Panc1 (cell line): ENCODE measurements around the gene KREMEN2. TPM values are rescaled to one million over a fixed set of nuclear protein-coding genes. Genes with fewer than 3 reads are reported as not detected.

ENCODE experiments used
- ATAC-seq: fragments of 200-7000 bp; cut with Tn5 transposase; 2 replicates; pipeline ENCODE4 v1.9.1; 2020; ENCODE audit warnings: mild to moderate bottlenecking, moderate library complexity
- BruUV-seq: library from RNA; stranded (reverse); fragments of 400-500 nt; replicated peaks from 2 replicates; lab custom pipeline; 2021; lab: Mats Ljungman, UMichigan
- CTCF ChIA-PET: fragments of 300-600 bp; sonication (Branson Sonifier 250); formaldehyde crosslinking; loops from one replicate; lab custom pipeline; 2022; ENCODE audit warnings: antibody characterized with exemption; lab: Charles Lee
- POLR2A ChIA-PET: fragments of 300-600 bp; sonication (Branson Sonifier 250); formaldehyde crosslinking; loops from one replicate; lab custom pipeline; 2022; ENCODE audit warnings: antibody characterized with exemption; lab: Charles Lee
- DNase-seq: peaks from one replicate; pipeline ENCODE4 v3.0.0-alpha.2; 2010; ENCODE audit warnings: low read depth, low spot score
- H3K27ac ChIP-seq: 2 replicates; pipeline ENCODE4 v1.5.1; 2011; ENCODE audit warnings: mild to moderate bottlenecking, low read length, inconsistent platforms
- H3K27me3 ChIP-seq: fragments of 200-500 bp; sonication (Bioruptor generic); 2 replicates; pipeline ENCODE4 v1.6.0; 2014; ENCODE audit warnings: low read length, inconsistent platforms; ENCODE audit not compliant: control insufficient read depth, insufficient read depth
- H3K36me3 ChIP-seq: fragments of 200-500 bp; sonication (Bioruptor generic); 2 replicates; pipeline ENCODE4 v1.5.1; 2014; ENCODE audit warnings: inconsistent platforms, mild to moderate bottlenecking, low read length, moderate library complexity; ENCODE audit not compliant: control insufficient read depth, insufficient read depth
- H3K4me1 ChIP-seq: 2 replicates; pipeline ENCODE4 v1.5.1; 2011; ENCODE audit warnings: inconsistent platforms, mild to moderate bottlenecking, low read length, moderate library complexity; ENCODE audit not compliant: control insufficient read depth, insufficient read depth
- H3K4me3 ChIP-seq, 2 experiments: 2 replicates each; pipeline ENCODE4 v1.5.1; 2011 to 2012; ENCODE audit warnings: low read depth in 2 of 2, low read length in 2 of 2, mild to moderate bottlenecking in 2 of 2, inconsistent platforms in 1 of 2, moderate library complexity in 1 of 2
- H3K9me3 ChIP-seq: fragments of 200-500 bp; sonication (Bioruptor generic); 2 replicates; pipeline ENCODE4 v1.5.1; 2014; ENCODE audit warnings: low read depth, mild to moderate bottlenecking, inconsistent platforms, low read length, moderate library complexity; ENCODE audit not compliant: control insufficient read depth, insufficient read depth
- CTCF ChIP-seq: fragments of 450-650 bp; IDR thresholded peaks from 2 replicates; pipeline ENCODE4 v1.5.1; 2017; ENCODE audit warnings: mild to moderate bottlenecking
- POLR2AphosphoS5 ChIP-seq: IDR thresholded peaks from 2 replicates; pipeline ENCODE4 v1.6.1; 2012; ENCODE audit warnings: mild to moderate bottlenecking, low read depth, low read length, moderate library complexity
- SIN3A ChIP-seq: IDR thresholded peaks from 2 replicates; pipeline ENCODE4 v1.6.1; 2012; ENCODE audit warnings: low read depth, mild to moderate bottlenecking, low read length, moderate library complexity, borderline replicate concordance; ENCODE audit not compliant: insufficient read depth
- TCF7L2 ChIP-seq: IDR thresholded peaks from 2 replicates; pipeline ENCODE4 v1.6.1; 2011; ENCODE audit warnings: mild to moderate bottlenecking, low read depth, low read length, inconsistent platforms
- in situ Hi-C: cut with HindIII; loops from 2 replicates; pipeline ENCODE4 v1.10.0; 2016; ENCODE audit warnings: low sequenced_read_pairs, low pct_unique_long_range_greater_than_20kb
- intact Hi-C: fragments of 100-400 bp; cut with micrococcal nuclease; formaldehyde crosslinking; loops from one replicate; pipeline ENCODE4 v1.10.0; 2022; ENCODE audit not compliant: unreplicated experiment
- total RNA-seq: library from RNA; stranded (reverse); gene quantifications from one replicate; pipeline ENCODE4 v1.2.1, GENCODE V29; 2021; ENCODE audit not compliant: unreplicated experiment
- TF ChIP-seq, protein P1 (sequence below), 2 experiments: IDR thresholded peaks; 2 replicates each; pipeline ENCODE4 v1.6.1; 2011 to 2012; ENCODE audit warnings: low read depth in 2 of 2, control low read depth in 1 of 2, low read length in 1 of 2, mild to moderate bottlenecking in 1 of 2, moderate library complexity in 1 of 2; ENCODE audit not compliant: insufficient read depth in 1 of 2

KREMEN2 gene
- total RNA-seq, 1 experiment from 2014 or later: 10.8 TPM

DNA sequence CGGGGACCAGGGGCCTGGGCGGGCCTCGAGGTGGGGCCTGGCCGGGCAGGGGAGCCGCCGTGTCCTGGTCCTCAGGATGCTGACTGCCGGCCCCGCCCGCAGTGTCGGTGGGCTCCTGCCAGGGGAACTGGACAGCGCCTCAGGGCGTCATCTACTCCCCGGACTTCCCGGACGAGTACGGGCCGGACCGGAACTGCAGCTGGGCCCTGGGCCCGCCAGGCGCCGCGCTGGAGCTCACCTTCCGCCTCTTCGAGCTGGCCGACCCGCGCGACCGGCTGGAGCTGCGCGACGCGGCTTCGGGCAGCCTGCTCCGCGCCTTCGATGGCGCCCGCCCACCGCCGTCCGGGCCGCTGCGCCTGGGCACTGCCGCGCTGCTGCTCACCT lies 2.7 kb downstream of the KREMEN2 start:
- Histone ChIP-seq H3K36me3 (no peaks in the 10 kb centered on the region; the same call in 1 of the 2 replicates), H3K4me3 (no peak overlapping the region), H3K9me3 (no peaks in the 10 kb centered on the region), H3K27me3 (no peaks in the 10 kb centered on the region), H3K27ac (no peak overlapping the region), H3K4me1 (peaks cover 35% of the 10 kb centered on the region)
- no TSS peak for BruUV-seq
- ChIA-PET POLR2A (no interaction called here), CTCF (no interaction called here)
- in situ Hi-C loops: no loop called here
- TF ChIP-seq POLR2AphosphoS5 (no peak), TCF7L2 (no peak), SIN3A (no peak), CTCF (no peak)
- TF ChIP-seq, protein P1, sequence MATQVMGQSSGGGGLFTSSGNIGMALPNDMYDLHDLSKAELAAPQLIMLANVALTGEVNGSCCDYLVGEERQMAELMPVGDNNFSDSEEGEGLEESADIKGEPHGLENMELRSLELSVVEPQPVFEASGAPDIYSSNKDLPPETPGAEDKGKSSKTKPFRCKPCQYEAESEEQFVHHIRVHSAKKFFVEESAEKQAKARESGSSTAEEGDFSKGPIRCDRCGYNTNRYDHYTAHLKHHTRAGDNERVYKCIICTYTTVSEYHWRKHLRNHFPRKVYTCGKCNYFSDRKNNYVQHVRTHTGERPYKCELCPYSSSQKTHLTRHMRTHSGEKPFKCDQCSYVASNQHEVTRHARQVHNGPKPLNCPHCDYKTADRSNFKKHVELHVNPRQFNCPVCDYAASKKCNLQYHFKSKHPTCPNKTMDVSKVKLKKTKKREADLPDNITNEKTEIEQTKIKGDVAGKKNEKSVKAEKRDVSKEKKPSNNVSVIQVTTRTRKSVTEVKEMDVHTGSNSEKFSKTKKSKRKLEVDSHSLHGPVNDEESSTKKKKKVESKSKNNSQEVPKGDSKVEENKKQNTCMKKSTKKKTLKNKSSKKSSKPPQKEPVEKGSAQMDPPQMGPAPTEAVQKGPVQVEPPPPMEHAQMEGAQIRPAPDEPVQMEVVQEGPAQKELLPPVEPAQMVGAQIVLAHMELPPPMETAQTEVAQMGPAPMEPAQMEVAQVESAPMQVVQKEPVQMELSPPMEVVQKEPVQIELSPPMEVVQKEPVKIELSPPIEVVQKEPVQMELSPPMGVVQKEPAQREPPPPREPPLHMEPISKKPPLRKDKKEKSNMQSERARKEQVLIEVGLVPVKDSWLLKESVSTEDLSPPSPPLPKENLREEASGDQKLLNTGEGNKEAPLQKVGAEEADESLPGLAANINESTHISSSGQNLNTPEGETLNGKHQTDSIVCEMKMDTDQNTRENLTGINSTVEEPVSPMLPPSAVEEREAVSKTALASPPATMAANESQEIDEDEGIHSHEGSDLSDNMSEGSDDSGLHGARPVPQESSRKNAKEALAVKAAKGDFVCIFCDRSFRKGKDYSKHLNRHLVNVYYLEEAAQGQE (IDR thresholded peaks at IDR 0.05; ENCODE audit: insufficient read depth in 1 of 2, low read depth in 2 of 2, low read length in 1 of 2): no peak
- ATAC-seq (no peak), DNase-seq (no peak)
- intact Hi-C loops: no loop called here

DNA sequence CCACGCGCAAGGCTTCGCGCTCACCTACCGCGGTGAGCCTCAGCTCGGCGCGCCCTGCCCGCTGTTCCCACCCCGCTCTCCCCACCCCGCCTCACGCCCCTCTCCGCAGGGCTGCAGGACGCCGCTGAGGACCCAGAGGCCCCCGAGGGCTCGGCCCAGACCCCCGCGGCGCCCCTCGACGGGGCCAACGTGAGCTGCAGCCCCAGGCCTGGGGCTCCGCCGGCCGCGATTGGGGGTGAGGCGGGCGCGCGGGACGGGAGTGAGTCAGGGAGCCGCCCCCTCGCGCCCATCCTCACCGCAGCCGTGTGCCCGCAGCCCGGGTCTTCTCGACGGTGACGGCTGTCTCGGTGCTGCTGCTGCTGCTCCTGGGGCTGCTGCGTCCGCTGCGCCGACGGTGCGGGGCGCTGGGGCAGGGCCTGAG lies 3.1 kb downstream of the KREMEN2 start:
- peaks cover 35% of the 10 kb centered on the region for H3K4me1 ChIP-seq
- TF ChIP-seq POLR2AphosphoS5 (no peak), CTCF (no peak), SIN3A (no peak), TCF7L2 (no peak)
- TF ChIP-seq, protein P1 (IDR thresholded peaks at IDR 0.05; ENCODE audit: insufficient read depth in 1 of 2, low read depth in 2 of 2, low read length in 1 of 2): no peak
- no TSS peak for BruUV-seq
- no peak overlapping the region for H3K27ac ChIP-seq
- in situ Hi-C loops: no loop called here
- POLR2A ChIA-PET: no interaction called here
- H3K4me3 ChIP-seq: no peak overlapping the region
- H3K27me3 ChIP-seq: no peaks in the 10 kb centered on the region
- H3K36me3 ChIP-seq: no peaks in the 10 kb centered on the region; the same call in 1 of the 2 replicates
- no peaks in the 10 kb centered on the region for H3K9me3 ChIP-seq
- CTCF ChIA-PET: no interaction called here
- no peak for DNase-seq
- ATAC-seq: no peak
- intact Hi-C loops: no loop called here
